SK-N-MC (cell line): Measurements from ENCODE around the gene ADD1.
A peak's percentile ranks its signal among the peaks of the same experiment; 100 is the strongest.

Source experiments
- DNase-seq: peaks from one replicate; pipeline ENCODE4 v3.0.0-alpha.2; 2011; ENCODE audit warnings: low read depth, low spot score
- H3K27ac ChIP-seq: fragments of 200-600 bp; sonication (generic); 2 replicates; pipeline ENCODE4 v1.5.1; 2016; ENCODE audit warnings: mixed run types
- H3K36me3 ChIP-seq: fragments of 200-600 bp; sonication (generic); 2 replicates; pipeline ENCODE4 v1.6.1; 2017; ENCODE audit warnings: antibody characterized with exemption, low read length, mixed read lengths; ENCODE audit not compliant: insufficient read depth
- H3K4me3 ChIP-seq: fragments of 200-600 bp; sonication (generic); 2 replicates; pipeline ENCODE4 v1.5.1; 2016
- H3K9ac ChIP-seq: fragments of 200-600 bp; sonication (generic); 2 replicates; pipeline ENCODE4 v1.8.0; 2017; ENCODE audit warnings: mixed run types, mixed read lengths; ENCODE audit not compliant: insufficient read length
- H3K9me3 ChIP-seq: fragments of 200-600 bp; sonication (generic); 2 replicates; pipeline ENCODE4 v1.6.1; 2017; ENCODE audit warnings: low read depth, mild to moderate bottlenecking, antibody characterized with exemption, low read length, moderate library complexity, mixed read lengths
- EZH2 ChIP-seq: fragments of 200-600 bp; sonication (generic); IDR thresholded peaks from one replicate; pipeline ENCODE4 v1.6.1; 2017; ENCODE audit warnings: antibody characterized with exemption
- FOXP2 ChIP-seq: optimal IDR thresholded peaks from 2 replicates; pipeline ENCODE3; 2011; ENCODE audit warnings: mild to moderate bottlenecking, moderate library complexity; ENCODE audit not compliant: insufficient read depth; ENCODE audit errors: extremely low read length, control extremely low read depth
- POLR2AphosphoS5 ChIP-seq: IDR thresholded peaks from 2 replicates; pipeline ENCODE4 v1.6.1; 2012; ENCODE audit warnings: mild to moderate bottlenecking, low read depth, low read length, borderline replicate concordance

The ADD1 gene

GRCh38 chr4:2831611-2832308, 11.9 kb upstream of the ADD1 start:
- TF ChIP-seq FOXP2 = no peak
- TF ChIP-seq POLR2AphosphoS5 = no peak
- TF ChIP-seq EZH2 = no peak
- no peak overlapping the region for H3K4me3 ChIP-seq
- H3K9me3 ChIP-seq = no peaks in the 10 kb centered on the region
- peaks cover 22% of the 10 kb centered on the region; the same call in 1 of the 2 replicates for H3K36me3 ChIP-seq
- H3K27ac ChIP-seq = no peak overlapping the region
- no peak for DNase-seq
- no peak overlapping the region for H3K9ac ChIP-seq

DNA sequence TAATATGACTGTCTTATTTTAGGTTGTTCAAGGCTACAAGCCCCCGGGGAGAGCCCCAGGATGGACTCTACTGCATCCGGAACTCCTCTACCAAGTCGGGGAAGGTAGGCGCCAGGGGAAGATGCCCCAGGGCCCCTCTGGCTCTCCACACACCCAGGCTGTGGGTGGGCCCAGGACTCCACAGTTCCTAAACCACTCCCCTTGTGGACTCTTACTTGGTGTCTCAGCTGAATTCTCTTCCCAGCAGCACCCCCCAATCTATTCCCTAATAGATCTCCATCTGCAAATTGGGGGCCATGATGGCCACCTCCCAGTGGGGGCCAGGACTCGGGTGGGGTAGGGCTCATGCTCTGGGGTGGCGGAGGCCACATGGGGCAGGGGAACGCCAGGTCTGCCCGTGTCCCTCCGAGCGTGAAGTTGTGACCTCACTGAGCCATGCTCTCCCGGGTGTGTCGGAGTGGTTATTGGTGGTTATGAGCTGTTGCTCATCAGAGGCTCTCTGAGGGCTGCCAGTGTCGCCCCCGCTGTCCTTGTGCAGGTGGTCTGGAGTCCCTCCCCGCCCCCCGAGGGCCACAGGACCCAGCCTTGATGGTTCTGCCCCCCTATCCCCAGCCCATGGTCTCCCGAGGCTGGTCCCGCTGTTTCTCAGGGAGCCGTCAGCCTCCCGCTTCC, 11.2 kb upstream of the ADD1 start:
- Histone ChIP-seq H3K27ac (no peak overlapping the region), H3K9me3 (no peaks in the 10 kb centered on the region), H3K4me3 (no peak overlapping the region), H3K36me3 (peaks cover 22% of the 10 kb centered on the region; the same call in 1 of the 2 replicates), H3K9ac (no peak overlapping the region)
- no peak for TF ChIP-seq EZH2
- no peak for TF ChIP-seq FOXP2
- no peak for TF ChIP-seq POLR2AphosphoS5
- no peak for DNase-seq

- Histone ChIP-seq H3K9me3 (no peaks in the 10 kb centered on the region), H3K27ac (no peak overlapping the region), H3K4me3 (no peak overlapping the region), H3K9ac (no peak overlapping the region), H3K36me3 (peaks cover 22% of the 10 kb centered on the region; the same call in 1 of the 2 replicates)
- DNase-seq = no peak
- TF ChIP-seq FOXP2 (no peak), EZH2 (no peak), POLR2AphosphoS5 (no peak)
These were observed 10.5 kb upstream of the ADD1 start for GRCh38 chr4:2832981-2833670.

DNA sequence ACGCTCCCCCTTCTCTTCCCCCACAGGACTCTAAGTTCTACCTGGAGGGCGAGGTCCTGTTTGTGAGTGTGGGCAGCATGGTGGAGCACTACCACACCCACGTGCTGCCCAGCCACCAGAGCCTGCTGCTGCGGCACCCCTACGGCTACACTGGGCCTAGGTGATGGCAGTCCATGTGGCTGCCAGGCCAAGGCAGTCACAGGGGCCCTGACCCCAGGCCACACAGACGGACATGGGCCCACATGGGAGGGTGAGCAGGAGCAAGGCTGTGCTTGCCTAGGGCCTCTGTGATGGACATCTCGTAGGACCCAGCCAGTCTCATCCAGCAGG, 10.0 kb upstream of the ADD1 start:
- TF ChIP-seq EZH2 (no peak), FOXP2 (no peak)
- H3K4me3 ChIP-seq = no peak overlapping the region
- no peak for DNase-seq
- peaks cover 22% of the 10 kb centered on the region; the same call in 1 of the 2 replicates for H3K36me3 ChIP-seq
- no peak overlapping the region for H3K9ac ChIP-seq
- no peaks in the 10 kb centered on the region for H3K9me3 ChIP-seq
- no peak overlapping the region for H3K27ac ChIP-seq

- no peak for DNase-seq
- Histone ChIP-seq H3K4me3 (no peak overlapping the region), H3K27ac (no peak overlapping the region), H3K9me3 (no peaks in the 10 kb centered on the region), H3K9ac (no peak overlapping the region), H3K36me3 (peaks cover 22% of the 10 kb centered on the region; the same call in 1 of the 2 replicates)
- no peak for TF ChIP-seq FOXP2
- TF ChIP-seq POLR2AphosphoS5 = no peak
- no peak for TF ChIP-seq EZH2
These were observed 9.4 kb upstream of the ADD1 start for GRCh38 chr4:2834001-2834921.

DNA sequence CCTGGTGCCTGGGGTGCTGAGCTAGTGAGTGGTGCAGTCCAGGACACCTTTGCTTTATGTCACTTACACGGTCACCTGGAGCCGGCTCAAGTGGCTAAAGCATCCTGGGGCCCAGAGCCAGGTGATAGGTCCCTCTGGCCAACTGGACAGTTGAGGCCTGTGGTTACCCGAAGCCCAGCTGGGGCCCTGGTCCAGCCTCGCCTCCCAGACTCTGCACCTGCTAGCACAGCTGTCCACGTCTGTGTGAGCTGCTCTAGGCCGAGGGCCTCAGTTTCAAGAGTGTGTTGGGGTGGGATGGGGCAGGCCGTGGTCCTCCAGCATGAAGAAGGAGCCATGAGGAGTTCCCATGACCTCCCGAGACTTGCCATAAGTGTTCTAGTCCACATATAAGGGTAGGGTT, 7.7 kb upstream of the ADD1 start:
- Histone ChIP-seq H3K27ac (no peak overlapping the region), H3K9me3 (no peaks in the 10 kb centered on the region), H3K9ac (no peak overlapping the region), H3K36me3 (peaks cover 17% of the 10 kb centered on the region; the same call in 1 of the 2 replicates), H3K4me3 (no peak overlapping the region)
- TF ChIP-seq EZH2 = no peak
- no peak for TF ChIP-seq POLR2AphosphoS5
- TF ChIP-seq FOXP2 = no peak
- DNase-seq = no peak

DNA sequence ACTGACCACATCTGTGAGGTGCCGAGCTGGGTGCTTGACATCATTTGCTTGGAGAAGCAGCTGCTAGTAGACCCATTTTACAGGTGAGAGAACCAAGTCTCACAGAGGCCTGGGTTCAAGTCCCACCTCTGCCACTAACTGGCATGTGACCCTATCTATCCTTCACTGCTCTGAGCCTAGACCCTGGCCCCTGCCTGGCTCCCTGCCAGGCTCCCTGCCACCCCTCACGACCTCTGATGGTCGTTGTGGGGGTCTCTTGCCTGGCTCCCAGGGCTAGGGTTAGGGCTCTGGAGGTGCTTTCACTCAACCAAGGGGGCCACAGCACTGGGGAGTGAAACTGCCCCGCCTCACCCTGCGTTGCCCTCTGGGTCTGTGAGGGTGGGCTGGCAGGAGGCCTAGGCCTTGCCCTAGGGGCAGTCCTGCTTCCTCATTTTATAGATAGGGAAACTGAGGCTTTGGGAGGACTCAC, 7.2 kb upstream of the ADD1 start:
- no peak for DNase-seq
- TF ChIP-seq EZH2 = no peak
- TF ChIP-seq POLR2AphosphoS5 = no peak
- TF ChIP-seq FOXP2 = no peak

More for the DNA sequence above, 7.2 kb upstream of the ADD1 start:
- no peaks in the 10 kb centered on the region for H3K9me3 ChIP-seq
- no peak overlapping the region for H3K9ac ChIP-seq
- peaks cover 17% of the 10 kb centered on the region; the same call in 1 of the 2 replicates for H3K36me3 ChIP-seq
- no peak overlapping the region for H3K4me3 ChIP-seq
- 0 out of 2 replicates have a peak overlapping the region, but pooled peaks have one; percentile 85 for H3K27ac ChIP-seq
